ENCODE results near the gene ZDHHC4.

ZDHHC4 gene

GRCh38 chr7:6577369-6578113 lies at the start of gene ZDHHC4:
Gene ZDHHC4, plus strand, starts transcription at chr7:6577454. Its CDS starts 3,108 bp downstream, at chr7:6580562.
- H3K27ac ChIP-seq, result peak within 1 kb of the TSS; percentile 74

GRCh38 chr7:6528401-6529130 lies 48.7 kb upstream of the ZDHHC4 start:
- no peak for TF ChIP-seq CTCF (conservative IDR thresholded peaks at IDR 0.05)
- H3K27ac ChIP-seq, result no peak overlapping the region

More at GRCh38 chr7:6577369-6578113, at the start of gene ZDHHC4:
- no peak for TF ChIP-seq CTCF (conservative IDR thresholded peaks at IDR 0.05)

- no peak for TF ChIP-seq CTCF (conservative IDR thresholded peaks at IDR 0.05)
- H3K27ac ChIP-seq, result no peak overlapping the region
Observed at GRCh38 chr7:6529643-6530042, 47.6 kb upstream of the ZDHHC4 start.

- no peak overlapping the region for H3K27ac ChIP-seq
- TF ChIP-seq CTCF (conservative IDR thresholded peaks at IDR 0.05), result no peak
Observed at GRCh38 chr7:6530626-6531491, 46.4 kb upstream of the ZDHHC4 start.

GRCh38 chr7:6531492-6532279 lies 45.6 kb upstream of the ZDHHC4 start:
- no peak for TF ChIP-seq CTCF (conservative IDR thresholded peaks at IDR 0.05)
- H3K27ac ChIP-seq, result no peak overlapping the region

- no peak overlapping the region for H3K27ac ChIP-seq
- no peak for TF ChIP-seq CTCF (conservative IDR thresholded peaks at IDR 0.05)
Observed at GRCh38 chr7:6532516-6532915, 44.7 kb upstream of the ZDHHC4 start.

Data from VCaP (cell line).